Activated CD4-positive, CD25-positive, alpha-beta regulatory T cell treated with anti-CD3 and anti-CD28 coated beads, Interleukin-2, amount 50 U/mL, for 24 hours (primary cell): Measurements from ENCODE around the gene ANKRD13B.

ENCODE experiments used
- ATAC-seq, 2 donors: fragments of 150-1000 bp; cut with Tn5 transposase; one replicate each; pipeline ENCODE4 v1.10.0; 2021; ENCODE audit warnings: mild to moderate bottlenecking in 1 of 2, moderate library complexity in 1 of 2

Gene ANKRD13B

DNA sequence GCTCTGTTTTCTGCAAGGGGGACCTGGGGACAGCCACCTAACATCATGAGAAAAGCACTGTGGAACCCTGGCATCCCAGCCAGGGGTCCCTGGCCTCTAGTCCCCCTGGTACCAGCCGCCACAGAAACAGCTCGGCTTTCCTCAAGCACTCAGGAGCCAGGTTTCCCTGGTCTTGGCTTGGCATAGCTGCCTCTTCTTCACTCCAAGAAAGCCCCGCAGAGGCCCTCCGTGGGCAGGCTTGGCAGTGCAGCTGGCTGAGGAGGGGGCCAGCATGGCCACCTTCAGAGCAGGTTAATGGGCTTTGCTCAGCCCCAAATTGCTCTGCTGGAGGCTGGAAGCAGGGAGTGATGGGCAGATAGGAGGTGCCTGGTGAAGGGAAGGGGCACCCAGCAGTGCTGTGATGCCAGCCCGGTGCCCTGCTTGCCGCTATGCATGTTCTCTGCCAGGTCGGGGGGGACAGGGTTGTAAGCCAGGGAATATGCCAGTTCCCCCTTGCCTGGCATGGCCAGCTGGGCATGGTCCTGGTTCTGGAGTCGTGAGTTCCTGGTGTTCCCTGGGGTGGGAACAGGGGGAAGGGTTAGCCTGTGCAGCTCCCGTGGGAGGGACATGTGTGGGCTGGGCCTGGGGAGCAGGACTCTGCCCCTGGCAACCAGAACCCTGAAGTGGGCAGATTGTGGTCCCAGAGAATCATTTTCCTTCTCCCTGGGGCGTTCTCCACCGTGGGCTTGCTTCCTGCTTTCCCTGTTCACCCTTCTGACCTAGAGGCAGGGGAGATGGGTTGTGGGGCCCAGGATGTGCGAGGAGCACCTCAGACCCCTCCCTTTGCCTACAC lies 3.2 kb downstream of the ANKRD13B start:
- ATAC-seq: no peak

DNA sequence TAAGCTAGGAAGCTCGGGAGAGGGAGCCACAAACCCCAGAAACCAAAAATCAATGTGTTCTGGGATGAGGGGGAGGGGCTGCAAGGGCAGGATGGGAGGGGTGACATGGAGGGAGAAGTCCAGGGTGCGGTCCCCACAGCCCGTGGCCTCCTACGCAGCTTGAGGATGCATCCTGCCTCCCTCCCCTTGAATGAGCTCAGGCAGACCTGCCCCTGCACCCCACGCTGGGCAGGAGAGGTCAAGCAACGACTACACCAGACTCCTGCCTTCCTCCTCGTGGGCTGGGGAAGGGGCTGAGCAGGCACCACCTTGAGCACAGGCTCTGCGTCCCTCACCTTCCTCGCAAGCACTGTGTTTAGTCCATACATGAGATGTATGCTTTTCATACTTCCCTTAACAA lies 3.9 kb downstream of the ANKRD13B start:
- ATAC-seq: no peak

GRCh38 chr17:29597361-29598172 lies 4.6 kb downstream of the ANKRD13B start:
- ATAC-seq: no peak

DNA sequence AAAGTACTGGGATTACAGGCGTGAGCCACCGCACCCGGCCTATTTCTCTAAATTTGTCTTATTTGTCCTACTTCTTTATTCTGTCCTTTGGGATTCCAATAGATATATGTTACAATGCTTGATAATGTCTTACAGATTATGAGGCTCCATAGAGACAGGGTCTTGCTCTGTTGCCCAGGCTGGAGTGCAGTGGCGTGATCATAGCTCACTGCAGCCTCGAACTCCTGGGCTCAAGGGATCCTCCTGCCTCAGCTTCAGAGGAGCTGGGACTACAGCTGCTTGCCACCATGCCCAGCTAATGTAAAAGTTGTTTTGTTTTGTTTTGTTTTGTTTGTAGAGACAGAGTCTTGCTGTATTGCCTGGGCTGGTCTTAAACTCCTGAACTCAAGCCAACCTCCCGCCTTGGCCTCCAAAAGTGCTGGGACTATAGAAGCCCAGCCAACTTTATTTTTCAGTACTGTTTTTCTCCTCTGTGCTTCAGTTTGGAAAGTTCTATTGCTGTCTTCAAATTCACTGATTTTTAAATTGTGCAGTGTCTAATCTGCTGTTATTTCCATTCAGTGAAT lies 10.3 kb downstream of the ANKRD13B start:
- ATAC-seq: no peak

DNA sequence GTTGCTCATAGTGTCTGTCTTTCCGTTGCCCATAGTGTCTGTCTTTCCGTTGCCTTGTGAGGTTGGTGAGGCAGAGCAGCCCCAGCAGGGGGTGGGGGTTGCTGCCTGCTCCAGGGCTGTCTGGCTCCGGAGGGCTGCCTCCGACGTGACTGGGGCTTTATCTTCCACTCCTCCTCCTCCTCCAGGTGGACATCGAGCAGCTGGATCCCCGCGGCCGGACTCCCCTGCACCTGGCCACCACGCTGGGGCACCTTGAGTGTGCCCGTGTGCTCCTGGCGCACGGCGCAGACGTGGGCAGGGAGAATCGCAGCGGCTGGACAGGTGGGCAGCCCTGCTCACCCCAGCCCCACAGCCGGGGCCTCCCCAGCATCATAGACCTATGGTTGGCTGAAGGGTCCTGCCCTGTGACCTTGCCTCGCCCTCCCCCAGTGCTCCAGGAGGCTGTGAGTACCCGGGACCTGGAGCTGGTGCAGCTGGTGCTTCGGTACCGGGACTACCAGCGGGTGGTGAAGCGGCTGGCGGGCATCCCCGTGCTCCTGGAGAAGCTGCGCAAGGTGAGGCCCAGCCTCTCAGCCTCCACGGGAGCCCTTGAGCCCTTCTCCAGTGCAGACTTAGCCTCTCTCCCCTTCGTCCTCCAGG lies 14.7 kb downstream of the ANKRD13B start:
- no peak for ATAC-seq

DNA sequence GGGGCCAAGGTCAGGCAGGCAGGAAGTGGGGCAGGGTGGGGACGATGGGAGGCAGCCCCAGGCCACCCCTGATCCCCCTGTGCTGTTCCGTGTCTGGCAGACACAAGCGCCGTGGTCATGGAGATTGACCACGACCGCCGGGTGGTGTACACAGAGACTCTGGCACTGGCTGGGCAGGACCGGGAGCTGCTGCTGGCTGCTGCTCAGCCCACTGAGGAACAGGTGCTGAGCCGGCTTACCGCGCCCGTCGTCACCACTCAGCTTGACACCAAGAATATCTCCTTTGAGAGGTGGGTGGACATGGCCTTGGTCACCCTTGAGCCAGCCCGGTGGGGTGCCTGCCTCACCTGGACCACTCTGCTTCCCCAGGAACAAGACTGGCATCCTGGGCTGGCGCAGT lies 16.1 kb downstream of the ANKRD13B start:
- no peak for ATAC-seq

DNA sequence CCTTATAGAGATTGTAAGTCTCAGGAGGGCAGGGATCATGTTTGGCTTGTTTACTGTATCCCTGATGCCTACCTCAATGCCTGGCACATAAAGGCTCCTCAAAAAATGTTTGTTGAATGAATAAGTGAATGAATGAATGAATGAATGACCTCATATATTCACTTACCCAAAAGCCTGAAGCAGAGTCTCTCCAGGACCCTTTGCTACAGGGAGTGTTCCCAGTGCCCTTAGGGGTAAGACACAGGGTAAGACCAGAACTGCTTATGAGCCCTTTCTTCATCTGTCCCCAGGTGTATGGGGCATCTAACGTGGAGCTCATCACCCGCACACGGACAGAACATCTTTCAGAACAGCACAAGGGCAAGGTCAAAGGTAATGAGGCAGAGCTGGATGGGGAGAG lies 17.5 kb downstream of the ANKRD13B start:
- ATAC-seq: no peak

GRCh38 chr17:29611351-29612093 lies 18.6 kb downstream of the ANKRD13B start:
- no peak for ATAC-seq

DNA sequence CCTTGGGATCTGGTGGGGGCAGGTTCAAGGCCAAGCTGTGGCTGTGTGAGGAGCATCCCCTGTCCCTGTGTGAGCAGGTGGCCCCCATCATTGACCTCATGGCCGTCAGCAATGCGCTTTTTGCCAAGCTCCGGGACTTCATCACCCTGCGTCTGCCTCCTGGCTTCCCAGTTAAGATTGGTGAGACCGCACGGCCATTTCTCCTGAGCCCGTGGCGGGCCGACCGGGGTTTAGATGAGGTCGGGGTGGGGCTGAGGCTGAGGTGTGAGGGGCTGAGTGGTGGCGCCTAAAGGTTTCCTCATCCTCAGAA lies 19.1 kb downstream of the ANKRD13B start:
- no peak for ATAC-seq

GRCh38 chr17:29612404-29613280 lies 19.7 kb downstream of the ANKRD13B start:
- ATAC-seq: no peak

DNA sequence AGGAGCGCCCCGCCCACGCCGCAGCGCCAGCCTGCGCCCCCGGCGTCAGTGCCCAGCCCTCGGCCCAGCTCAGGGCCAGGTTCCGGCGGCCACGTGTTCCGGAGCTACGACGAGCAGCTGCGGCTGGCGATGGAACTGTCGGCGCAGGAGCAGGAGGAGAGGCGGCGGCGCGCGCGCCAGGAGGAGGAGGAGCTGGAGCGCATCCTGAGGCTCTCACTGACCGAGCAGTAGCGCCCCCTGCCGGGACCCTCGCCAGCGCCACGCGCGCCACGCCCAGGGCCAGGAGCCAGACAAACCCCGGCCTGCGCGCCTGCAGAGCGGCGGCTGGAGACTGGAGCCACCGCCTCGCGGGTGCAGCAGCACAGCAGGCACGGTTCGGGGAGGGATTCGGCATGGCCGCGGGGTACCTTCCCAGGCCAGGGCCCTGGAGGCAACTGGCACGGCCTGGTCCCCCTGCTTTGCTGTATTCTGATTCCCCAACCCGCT lies 20.5 kb downstream of the ANKRD13B start:
- peak; percentile 42 to 54 for ATAC-seq

DNA sequence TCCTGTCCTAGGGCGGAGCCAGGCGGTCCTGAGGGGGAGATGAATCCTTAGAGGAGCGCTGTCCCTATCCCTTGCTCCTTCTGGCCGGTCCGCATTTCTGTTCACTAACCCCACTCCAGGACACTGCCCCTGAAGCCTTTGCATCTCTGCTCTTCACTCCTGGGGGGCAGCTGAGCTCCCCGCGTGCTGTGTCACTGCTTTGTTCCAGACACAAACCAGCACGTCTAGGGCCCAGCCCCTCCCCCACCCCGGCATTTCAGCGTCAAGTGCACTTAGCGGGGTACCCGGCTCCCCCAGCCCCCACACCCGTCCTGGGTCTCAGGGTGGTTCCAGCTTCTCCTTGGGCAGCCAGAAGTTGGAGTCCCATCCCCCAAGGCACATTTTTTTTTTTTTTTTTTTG lies 20.9 kb downstream of the ANKRD13B start:
- no peak for ATAC-seq

DNA sequence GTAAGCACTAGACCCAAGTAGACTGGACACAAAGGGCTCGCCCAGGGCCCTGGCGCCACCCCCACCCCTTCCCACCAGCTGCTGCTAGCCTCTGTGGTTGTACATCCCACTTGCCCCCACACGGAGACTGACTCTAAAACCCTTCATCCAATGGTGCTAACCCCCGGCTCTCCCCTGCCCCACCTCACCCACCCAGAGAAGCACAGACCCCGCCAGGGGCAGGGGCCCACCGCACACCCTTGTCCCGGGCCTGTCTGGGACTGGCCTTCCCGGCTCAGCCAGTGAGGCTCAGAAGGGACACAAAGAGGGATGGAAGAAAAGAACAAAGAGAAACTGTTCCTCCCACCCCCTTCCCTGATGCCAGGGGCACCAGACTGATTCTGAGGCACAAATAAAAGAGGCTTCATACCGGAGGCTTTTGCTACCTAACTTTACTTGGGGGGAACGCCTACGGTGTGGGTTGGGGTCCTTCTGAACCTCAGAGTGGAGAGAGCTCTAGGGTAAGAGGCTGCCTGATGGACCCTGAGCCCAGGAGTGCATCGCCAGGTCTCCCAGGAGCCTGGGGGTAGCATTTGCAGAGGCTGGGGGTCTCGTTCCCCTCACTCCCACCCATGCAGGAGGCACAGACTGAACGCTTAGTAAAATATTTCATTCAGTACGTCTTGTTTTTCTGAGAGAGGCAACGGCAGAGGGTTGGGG lies 21.6 kb downstream of the ANKRD13B start:
- ATAC-seq: no peak

- ATAC-seq: peak in 1 of 2 donors; percentile 6
These were observed 22.1 kb downstream of the ANKRD13B start for GRCh38 chr17:29615048-29615385.

DNA sequence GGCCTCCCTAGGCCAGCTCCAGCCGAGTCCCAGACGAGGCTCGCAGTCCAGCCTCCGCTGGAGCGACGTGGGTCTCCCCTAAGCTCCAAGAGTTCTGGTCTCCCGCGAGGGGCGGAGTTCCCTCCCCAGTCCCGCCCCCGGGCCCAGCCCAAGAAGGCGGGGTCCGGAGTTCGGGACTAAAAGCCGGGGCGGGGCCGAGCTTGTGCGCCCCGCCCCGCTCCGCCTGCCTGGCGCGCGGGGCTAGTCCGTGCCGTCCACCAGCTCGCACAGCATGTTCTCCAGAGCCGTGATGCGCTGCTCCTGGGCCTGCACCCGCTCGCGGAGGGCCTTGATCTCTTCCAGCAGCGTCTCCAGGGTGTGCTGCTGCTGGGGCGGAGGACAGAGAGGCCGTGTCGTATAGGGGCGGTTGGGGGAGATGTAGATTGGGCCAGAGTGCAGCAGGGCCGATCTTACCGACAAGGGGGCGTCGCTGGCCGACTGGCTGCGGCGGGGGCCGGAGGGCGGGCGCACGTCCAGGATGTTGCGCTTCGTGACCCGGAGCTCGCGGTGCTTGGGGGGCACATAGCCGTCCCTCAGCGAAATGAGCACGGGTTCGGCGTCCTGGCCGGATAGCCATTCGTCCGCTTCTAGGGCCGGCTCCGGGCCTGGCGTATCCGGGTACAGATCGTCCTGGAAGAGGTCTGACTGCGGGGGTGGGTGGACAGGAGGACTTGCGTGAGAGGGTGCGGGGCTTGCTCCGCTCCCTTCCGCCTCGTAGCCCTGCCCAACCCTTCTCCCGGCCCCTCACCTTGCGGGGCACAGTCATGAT lies 22.8 kb downstream of the ANKRD13B start:
- peak; percentile 52 to 64 for ATAC-seq

- no peak for ATAC-seq
These were observed 23.5 kb downstream of the ANKRD13B start for GRCh38 chr17:29616300-29617048.

- ATAC-seq: peak; percentile 72 to 73
These were observed 24.2 kb downstream of the ANKRD13B start for GRCh38 chr17:29617125-29617480.

DNA sequence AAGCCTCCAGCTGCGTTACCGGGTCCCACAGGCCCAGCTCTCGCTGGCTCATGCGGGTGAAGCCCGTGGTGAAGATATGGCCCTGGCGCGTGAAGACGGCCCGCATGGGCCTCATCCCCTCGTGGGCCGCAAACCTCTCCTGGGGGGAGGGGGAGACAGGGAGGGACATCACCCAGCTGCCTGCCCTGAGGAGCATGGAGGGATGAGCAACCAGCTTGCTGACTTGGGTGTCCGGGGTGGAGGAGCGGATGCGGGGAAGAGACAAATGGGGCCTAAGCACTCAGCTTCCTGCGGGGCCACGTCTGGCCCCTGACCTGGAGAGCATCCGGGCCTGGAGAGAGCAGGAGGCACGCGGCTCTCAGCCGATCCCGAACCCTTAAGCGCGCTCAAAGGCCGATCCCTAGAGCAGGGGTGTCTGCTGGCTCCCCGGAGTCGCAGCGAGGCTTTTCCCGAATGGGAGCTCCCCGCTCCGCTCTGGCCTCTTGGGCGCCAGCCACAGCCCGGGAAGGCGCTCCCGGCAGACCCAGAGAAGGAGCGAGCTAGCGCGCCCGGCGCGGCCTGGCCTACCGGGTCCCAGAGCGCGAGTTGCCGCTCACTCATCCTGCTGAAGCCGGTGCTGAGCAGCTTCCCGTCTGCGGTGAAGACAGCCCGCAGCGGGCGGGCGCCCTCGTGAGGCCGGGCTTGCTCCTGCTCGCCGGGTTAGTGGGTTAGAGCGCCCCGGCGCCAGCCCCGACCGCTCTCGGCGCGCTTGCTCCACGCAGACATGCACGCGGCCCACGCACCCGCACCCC lies 24.7 kb downstream of the ANKRD13B start:
- peak; percentile 45 to 51 for ATAC-seq
